Karpas-422 (cell line): ENCODE results near the gene BBS9. TPM values are rescaled to one million over a fixed set of nuclear protein-coding genes. Genes with fewer than 3 reads are reported as not detected.

Source experiments
- DNase-seq: peaks from one replicate; pipeline ENCODE4 v3.0.0-alpha.2; 2015
- H2AFZ ChIP-seq: fragments of 200-600 bp; sonication (generic); 2 replicates; pipeline ENCODE4 v1.6.1; 2014; ENCODE audit warnings: antibody characterized with exemption, low read length, mixed read lengths
- H3K27ac ChIP-seq: fragments of 200-600 bp; sonication (generic); 2 replicates; pipeline ENCODE4 v1.5.1; 2014; ENCODE audit warnings: mild to moderate bottlenecking, low read length, moderate library complexity
- H3K27me3 ChIP-seq: fragments of 200-600 bp; sonication (generic); 2 replicates; pipeline ENCODE4 v1.6.1; 2014; ENCODE audit warnings: low read length, mixed read lengths
- H3K36me3 ChIP-seq: fragments of 200-600 bp; sonication (generic); 2 replicates; pipeline ENCODE4 v1.6.1; 2014; ENCODE audit warnings: low read length, mixed read lengths; ENCODE audit not compliant: insufficient read depth
- H3K4me1 ChIP-seq: fragments of 200-600 bp; sonication (generic); 2 replicates; pipeline ENCODE4 v1.6.1; 2014; ENCODE audit warnings: mild to moderate bottlenecking, low read length, mixed read lengths
- H3K4me2 ChIP-seq: fragments of 200-600 bp; sonication (generic); 2 replicates; pipeline ENCODE4 v1.6.1; 2014; ENCODE audit warnings: low read length, low read depth, mild to moderate bottlenecking; ENCODE audit not compliant: poor library complexity, severe bottlenecking
- H3K4me3 ChIP-seq: fragments of 200-600 bp; sonication (generic); 2 replicates; pipeline ENCODE4 v1.5.1; 2014; ENCODE audit warnings: mild to moderate bottlenecking, antibody characterized with exemption, low read length, mixed read lengths
- H3K79me2 ChIP-seq: fragments of 200-600 bp; sonication (generic); 2 replicates; pipeline ENCODE4 v1.6.1; 2014; ENCODE audit warnings: mild to moderate bottlenecking, low read length, mixed read lengths
- H3K9ac ChIP-seq: fragments of 200-600 bp; sonication (generic); 2 replicates; pipeline ENCODE4 v1.6.0; 2014; ENCODE audit warnings: low read length
- H3K9me2 ChIP-seq: fragments of 200-600 bp; sonication (generic), shearing (Covaris generic); replicated peaks from 2 replicates; pipeline ENCODE4 v1.6.0; 2014; ENCODE audit warnings: mild to moderate bottlenecking, low read length, moderate library complexity; ENCODE audit not compliant: insufficient read depth
- H3K9me3 ChIP-seq: fragments of 300-700, 200-600 bp; sonication (generic); 2 replicates; pipeline ENCODE4 v1.6.1; 2014; ENCODE audit warnings: low read length, mixed read lengths
- H4K20me1 ChIP-seq: fragments of 200-600 bp; sonication (generic); 2 replicates; pipeline ENCODE4 v1.6.1; 2014; ENCODE audit warnings: mild to moderate bottlenecking, antibody characterized with exemption, low read length, low read depth; ENCODE audit not compliant: insufficient read depth
- total RNA-seq: library from RNA; depleted of rRNA; stranded (reverse); fragments of >200 nt; shearing (Covaris generic); gene quantifications from 2 replicates; pipeline ENCODE4 v1.2.3, GENCODE V29; 2014; ENCODE audit warnings: low replicate concordance

BBS9 gene
- total RNA-seq, 1 experiment from 2014 or later: 13.0 TPM

DNA sequence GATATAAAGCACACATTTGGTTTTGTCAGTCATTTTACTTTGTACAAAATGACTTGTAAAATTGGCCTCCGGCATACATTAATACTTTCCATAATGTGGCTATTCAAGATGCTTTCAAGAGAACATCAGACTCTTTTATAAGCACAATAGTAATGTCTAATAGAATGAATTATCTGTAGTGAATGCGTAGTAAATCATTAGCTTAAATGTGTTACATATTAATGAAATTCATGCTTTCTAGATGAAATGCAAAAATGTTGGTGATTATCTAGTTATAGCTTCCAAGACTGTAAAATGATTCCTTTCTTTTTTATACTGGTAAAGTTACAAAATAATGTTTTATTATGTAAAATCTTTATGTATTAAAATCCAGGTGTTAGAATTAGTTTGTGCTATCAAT lies 144.0 kb downstream of the BBS9 start:
- Histone ChIP-seq H3K27me3 (no peaks in the 10 kb centered on the region), H3K27ac (no peak overlapping the region), H2AFZ (no peak overlapping the region), H3K4me3 (no peak overlapping the region), H3K9ac (no peak overlapping the region), H3K36me3 (no peaks in the 10 kb centered on the region), H3K4me1 (no peaks in the 10 kb centered on the region), H4K20me1 (no peaks in the 10 kb centered on the region), H3K79me2 (no peaks in the 10 kb centered on the region), H3K9me3 (no peaks in the 10 kb centered on the region), H3K9me2 (no peaks in the 10 kb centered on the region), H3K4me2 (no peak overlapping the region)
- DNase-seq: no peak

DNA sequence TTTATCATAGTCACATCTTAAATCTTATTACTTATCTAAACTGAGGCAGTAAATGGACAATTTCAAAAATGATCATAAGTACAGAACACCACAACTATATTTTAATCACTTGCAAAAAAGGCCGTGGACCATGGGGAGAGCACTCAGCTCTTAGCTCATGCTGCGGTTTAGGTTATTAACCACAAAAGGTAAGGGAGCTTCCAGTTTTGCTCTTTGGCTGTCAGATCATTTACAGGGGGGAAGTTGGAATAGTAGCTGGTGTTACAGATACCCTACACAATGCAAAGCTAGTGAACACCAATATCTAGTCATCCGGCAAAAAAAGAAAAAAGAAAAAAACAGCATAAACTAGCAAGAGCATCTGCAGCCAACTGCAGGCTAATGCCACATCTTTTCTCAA lies 147.0 kb downstream of the BBS9 start:
- Histone ChIP-seq H3K9me3 (no peaks in the 10 kb centered on the region), H3K36me3 (no peaks in the 10 kb centered on the region), H3K4me2 (no peak overlapping the region), H3K79me2 (no peaks in the 10 kb centered on the region), H4K20me1 (no peaks in the 10 kb centered on the region), H3K4me3 (no peak overlapping the region), H3K27ac (no peak overlapping the region), H3K27me3 (no peaks in the 10 kb centered on the region), H3K9ac (no peak overlapping the region), H3K4me1 (no peaks in the 10 kb centered on the region), H3K9me2 (no peaks in the 10 kb centered on the region), H2AFZ (no peak overlapping the region)
- DNase-seq: no peak

DNA sequence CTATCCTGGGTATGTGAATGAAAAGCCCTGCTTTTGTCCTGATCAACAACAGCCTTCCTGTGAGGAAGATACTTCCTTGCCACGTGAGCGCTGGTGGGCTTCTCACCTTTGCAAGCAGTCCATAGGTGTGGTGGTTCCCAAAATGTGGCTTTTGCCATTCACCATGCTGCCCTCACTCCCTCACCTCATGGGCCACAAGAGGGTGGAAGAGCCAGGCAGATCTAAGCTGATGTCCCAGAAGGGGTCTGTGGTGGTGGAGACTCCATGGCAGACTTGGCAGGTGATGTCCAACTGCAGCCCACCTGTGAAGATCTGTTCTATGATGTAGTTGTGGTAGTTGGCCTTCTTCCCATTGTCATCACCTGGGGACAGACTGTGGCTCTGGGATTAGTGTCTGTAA lies 147.4 kb downstream of the BBS9 start:
- Histone ChIP-seq H2AFZ (no peak overlapping the region), H3K36me3 (no peaks in the 10 kb centered on the region), H3K4me3 (no peak overlapping the region)

DNA sequence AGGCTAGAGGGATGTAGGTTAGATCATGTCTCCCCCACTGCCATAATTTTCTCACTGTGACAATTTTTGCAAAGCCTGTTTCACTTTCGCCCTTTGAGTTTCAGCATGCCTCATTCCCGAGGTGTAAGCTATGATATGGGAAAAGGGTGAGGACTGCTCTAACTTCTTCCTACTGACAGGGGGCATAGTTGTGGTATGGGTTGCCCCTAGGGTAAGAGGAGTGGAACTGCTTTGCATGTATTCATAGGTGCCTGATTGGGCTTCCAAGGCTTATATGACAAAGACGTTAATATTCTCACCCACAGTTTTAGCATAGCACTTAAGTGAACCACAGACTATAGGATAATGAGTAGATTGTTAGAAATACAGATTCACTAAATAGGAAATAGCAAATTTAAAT lies 148.7 kb downstream of the BBS9 start:
- Histone ChIP-seq H2AFZ (no peak overlapping the region), H3K79me2 (no peaks in the 10 kb centered on the region), H3K9me2 (no peaks in the 10 kb centered on the region), H3K4me1 (no peaks in the 10 kb centered on the region), H3K4me3 (no peak overlapping the region), H3K9me3 (no peaks in the 10 kb centered on the region), H3K36me3 (no peaks in the 10 kb centered on the region), H4K20me1 (no peaks in the 10 kb centered on the region), H3K4me2 (no peak overlapping the region), H3K27me3 (no peaks in the 10 kb centered on the region), H3K27ac (no peak overlapping the region), H3K9ac (no peak overlapping the region)
- no peak for DNase-seq

More for the DNA sequence above, 147.4 kb downstream of the BBS9 start:
- Histone ChIP-seq H3K79me2 (no peaks in the 10 kb centered on the region), H3K4me1 (no peaks in the 10 kb centered on the region), H3K9ac (no peak overlapping the region), H3K27me3 (no peaks in the 10 kb centered on the region), H3K27ac (no peak overlapping the region), H4K20me1 (no peaks in the 10 kb centered on the region), H3K9me2 (no peaks in the 10 kb centered on the region), H3K4me2 (no peak overlapping the region), H3K9me3 (no peaks in the 10 kb centered on the region)
- no peak for DNase-seq

DNA sequence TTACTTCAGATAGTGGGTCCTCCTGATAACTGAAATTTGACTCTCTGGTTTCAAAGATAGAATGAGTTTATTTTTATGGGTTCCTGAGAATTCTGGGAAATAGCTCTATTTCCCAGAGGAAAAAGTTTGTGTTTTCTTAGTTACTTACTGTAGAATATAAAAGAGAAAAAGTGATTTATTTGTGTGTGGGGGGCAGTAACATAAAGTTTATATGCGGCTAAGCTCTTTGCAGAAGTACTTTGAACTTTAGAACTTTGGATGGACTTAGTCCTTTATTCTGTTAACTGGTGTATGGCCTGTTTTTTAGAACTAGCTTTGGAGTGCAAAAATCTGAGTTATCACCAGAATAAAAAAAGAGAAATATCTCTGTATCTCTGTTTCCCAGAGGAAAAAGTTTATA lies 157.1 kb downstream of the BBS9 start:
- no peaks in the 10 kb centered on the region for H3K79me2 ChIP-seq
- no peak overlapping the region for H2AFZ ChIP-seq
- H3K9ac ChIP-seq: no peak overlapping the region
- H3K36me3 ChIP-seq: no peaks in the 10 kb centered on the region
- no peaks in the 10 kb centered on the region for H4K20me1 ChIP-seq
- no peaks in the 10 kb centered on the region for H3K9me3 ChIP-seq
- no peaks in the 10 kb centered on the region for H3K4me1 ChIP-seq
- no peak overlapping the region for H3K4me2 ChIP-seq
- no peaks in the 10 kb centered on the region for H3K9me2 ChIP-seq
- no peak overlapping the region for H3K4me3 ChIP-seq
- no peak overlapping the region for H3K27ac ChIP-seq
- no peaks in the 10 kb centered on the region for H3K27me3 ChIP-seq
- DNase-seq: no peak

DNA sequence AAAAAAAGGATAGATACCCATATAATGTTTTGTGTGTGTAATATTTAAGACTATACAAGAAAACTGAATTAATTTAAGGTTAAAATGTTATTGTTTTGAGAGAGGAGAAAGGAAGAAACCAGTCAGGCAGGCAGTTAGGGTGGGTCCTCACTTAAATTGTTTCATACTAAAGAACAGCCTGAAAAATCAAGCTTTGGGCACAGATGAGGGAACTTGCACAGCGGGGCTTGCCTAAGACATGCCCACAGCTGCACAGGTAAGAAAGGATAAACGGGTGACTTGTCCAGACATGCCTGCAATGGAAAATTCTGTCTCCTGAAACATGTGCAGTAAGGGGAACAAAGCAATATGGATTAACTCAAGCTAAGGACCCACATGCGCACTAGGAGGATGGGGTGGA lies 158.4 kb downstream of the BBS9 start:
- Histone ChIP-seq H3K4me2 (no peak overlapping the region), H3K27me3 (no peaks in the 10 kb centered on the region), H3K27ac (no peak overlapping the region), H3K9ac (no peak overlapping the region), H3K9me2 (no peaks in the 10 kb centered on the region), H3K79me2 (no peaks in the 10 kb centered on the region), H2AFZ (no peak overlapping the region), H3K4me1 (no peaks in the 10 kb centered on the region), H3K36me3 (no peaks in the 10 kb centered on the region), H4K20me1 (no peaks in the 10 kb centered on the region), H3K4me3 (no peak overlapping the region), H3K9me3 (no peaks in the 10 kb centered on the region)
- DNase-seq: peak; percentile 41

DNA sequence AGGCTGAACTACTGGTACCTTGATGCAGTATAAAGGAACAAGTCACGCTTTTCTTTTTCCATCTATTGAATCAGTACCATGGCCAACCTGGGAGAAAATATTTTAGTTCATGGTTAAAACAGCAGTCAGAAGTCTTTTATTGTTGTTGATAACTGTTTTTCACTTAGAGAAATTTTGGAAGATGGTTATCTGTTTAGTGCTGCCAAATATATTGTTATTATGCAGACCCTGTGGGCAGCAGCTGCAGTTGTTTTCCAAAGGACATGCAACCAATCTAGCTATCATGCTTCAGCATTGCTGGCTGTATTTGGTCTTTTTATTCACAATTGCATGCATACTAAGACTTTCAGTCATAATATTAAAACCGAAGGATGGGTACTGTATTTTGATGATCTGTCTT lies 169.5 kb downstream of the BBS9 start:
- no peaks in the 10 kb centered on the region for H3K36me3 ChIP-seq
- H3K9me2 ChIP-seq: no peaks in the 10 kb centered on the region
- H3K9me3 ChIP-seq: peaks cover 8% of the 10 kb centered on the region; the same call in 1 of the 2 replicates
- no peak overlapping the region for H3K4me2 ChIP-seq
- H3K27me3 ChIP-seq: no peaks in the 10 kb centered on the region
- H3K79me2 ChIP-seq: no peaks in the 10 kb centered on the region
- DNase-seq: no peak
- H4K20me1 ChIP-seq: no peaks in the 10 kb centered on the region
- H3K9ac ChIP-seq: no peak overlapping the region
- H3K27ac ChIP-seq: no peak overlapping the region
- no peaks in the 10 kb centered on the region for H3K4me1 ChIP-seq
- no peak overlapping the region for H3K4me3 ChIP-seq
- no peak overlapping the region for H2AFZ ChIP-seq

DNA sequence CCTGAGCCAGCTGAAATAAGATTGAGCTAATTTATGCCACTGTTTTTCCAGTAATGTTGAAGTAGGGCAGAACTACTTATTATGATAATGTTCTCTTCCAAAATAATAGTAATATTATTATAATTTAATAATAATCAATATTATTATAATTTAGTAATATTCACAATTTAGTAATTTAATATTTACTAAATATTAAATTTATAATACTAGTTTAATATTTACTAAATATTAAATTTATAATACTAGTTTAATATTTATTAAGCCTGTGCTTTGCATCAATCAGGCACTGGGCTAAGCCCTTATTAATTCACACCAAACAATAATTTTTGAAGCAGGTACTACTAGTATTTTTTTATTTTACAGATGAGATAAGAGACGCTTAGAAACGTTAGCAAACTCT lies 170.1 kb downstream of the BBS9 start:
- Histone ChIP-seq H2AFZ (no peak overlapping the region), H3K4me1 (no peaks in the 10 kb centered on the region), H3K36me3 (no peaks in the 10 kb centered on the region), H3K4me3 (no peak overlapping the region), H3K9me3 (peaks cover 8% of the 10 kb centered on the region; the same call in 1 of the 2 replicates), H3K9ac (no peak overlapping the region), H3K79me2 (no peaks in the 10 kb centered on the region), H4K20me1 (no peaks in the 10 kb centered on the region), H3K9me2 (no peaks in the 10 kb centered on the region), H3K4me2 (no peak overlapping the region), H3K27me3 (no peaks in the 10 kb centered on the region), H3K27ac (no peak overlapping the region)
- DNase-seq: no peak

DNA sequence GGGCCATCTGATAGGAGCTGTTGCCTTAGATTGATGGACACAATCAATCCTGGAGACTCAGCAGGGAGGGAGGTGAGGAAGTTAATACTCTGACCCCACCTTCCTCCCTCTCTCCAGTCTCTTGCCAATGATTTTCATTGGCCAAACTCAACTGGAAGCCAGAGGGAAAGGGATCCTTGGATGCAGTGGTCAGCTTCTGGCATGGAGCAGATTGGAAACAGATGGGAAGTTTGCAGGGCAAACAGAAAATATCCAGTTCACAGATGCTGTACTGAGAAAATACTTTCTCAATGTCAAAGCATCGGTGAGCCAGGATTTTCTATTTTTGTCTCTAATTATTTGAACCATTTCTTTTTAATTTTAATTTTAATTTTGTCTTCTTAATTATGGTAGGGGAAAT lies 170.8 kb downstream of the BBS9 start:
- Histone ChIP-seq H3K9ac (no peak overlapping the region), H3K4me3 (no peak overlapping the region), H3K4me2 (no peak overlapping the region), H2AFZ (no peak overlapping the region), H3K79me2 (no peaks in the 10 kb centered on the region), H3K27ac (no peak overlapping the region), H3K27me3 (no peaks in the 10 kb centered on the region), H3K9me3 (peaks cover 8% of the 10 kb centered on the region; the same call in 1 of the 2 replicates), H3K9me2 (no peaks in the 10 kb centered on the region), H3K4me1 (no peaks in the 10 kb centered on the region), H3K36me3 (no peaks in the 10 kb centered on the region), H4K20me1 (no peaks in the 10 kb centered on the region)
- no peak for DNase-seq
